SJSA1 (cell line): ENCODE results near the gene CARNS1. TPM values are rescaled to one million over a fixed set of nuclear protein-coding genes. Genes with fewer than 3 reads are reported as not detected.
"Not testable (repeated sequence)": the region's sequence is repeated elsewhere in the genome, so short reads cannot be mapped to it uniquely, and the experiment has no call there.

Experiments
- DNase-seq, 2 experiments: peaks; one replicate each; pipeline ENCODE4 v3.0.0-alpha.2; 2015 to 2020; ENCODE audit warnings: low spot score in 2 of 2, low read depth in 1 of 2
- H3K27ac ChIP-seq: fragments of 250-450 bp; sonication (Bioruptor Pico); 2 replicates; pipeline ENCODE4 v1.5.1; 2020; ENCODE audit warnings: mild to moderate bottlenecking, moderate library complexity
- H3K27me3 ChIP-seq: fragments of 250-450 bp; sonication (Bioruptor Pico); replicated peaks from 2 replicates; pipeline ENCODE4 v1.5.1; 2020; ENCODE audit warnings: mild to moderate bottlenecking, moderate library complexity
- H3K36me3 ChIP-seq: fragments of 250-450 bp; sonication (Bioruptor Pico); 2 replicates; pipeline ENCODE4 v1.5.1; 2020; ENCODE audit warnings: mild to moderate bottlenecking
- H3K4me1 ChIP-seq: fragments of 250-450 bp; sonication (Bioruptor Pico); replicated peaks from 2 replicates; pipeline ENCODE4 v1.6.1; 2021; ENCODE audit warnings: mild to moderate bottlenecking
- H3K4me3 ChIP-seq: fragments of 250-450 bp; sonication (Bioruptor Pico); 2 replicates; pipeline ENCODE4 v1.5.1; 2020; ENCODE audit warnings: mild to moderate bottlenecking
- H3K9me3 ChIP-seq: fragments of 250-450 bp; sonication (Bioruptor Pico); replicated peaks from 2 replicates; pipeline ENCODE4 v1.5.1; 2020; ENCODE audit warnings: mild to moderate bottlenecking
- total RNA-seq: library from RNA; depleted of rRNA; stranded (reverse); fragments of >200 nt; shearing (Covaris generic); gene quantifications from 2 replicates; pipeline ENCODE4 v1.2.3, GENCODE V29; 2014

Gene CARNS1
- total RNA-seq, 1 experiment from 2014 or later, result not detected

DNA sequence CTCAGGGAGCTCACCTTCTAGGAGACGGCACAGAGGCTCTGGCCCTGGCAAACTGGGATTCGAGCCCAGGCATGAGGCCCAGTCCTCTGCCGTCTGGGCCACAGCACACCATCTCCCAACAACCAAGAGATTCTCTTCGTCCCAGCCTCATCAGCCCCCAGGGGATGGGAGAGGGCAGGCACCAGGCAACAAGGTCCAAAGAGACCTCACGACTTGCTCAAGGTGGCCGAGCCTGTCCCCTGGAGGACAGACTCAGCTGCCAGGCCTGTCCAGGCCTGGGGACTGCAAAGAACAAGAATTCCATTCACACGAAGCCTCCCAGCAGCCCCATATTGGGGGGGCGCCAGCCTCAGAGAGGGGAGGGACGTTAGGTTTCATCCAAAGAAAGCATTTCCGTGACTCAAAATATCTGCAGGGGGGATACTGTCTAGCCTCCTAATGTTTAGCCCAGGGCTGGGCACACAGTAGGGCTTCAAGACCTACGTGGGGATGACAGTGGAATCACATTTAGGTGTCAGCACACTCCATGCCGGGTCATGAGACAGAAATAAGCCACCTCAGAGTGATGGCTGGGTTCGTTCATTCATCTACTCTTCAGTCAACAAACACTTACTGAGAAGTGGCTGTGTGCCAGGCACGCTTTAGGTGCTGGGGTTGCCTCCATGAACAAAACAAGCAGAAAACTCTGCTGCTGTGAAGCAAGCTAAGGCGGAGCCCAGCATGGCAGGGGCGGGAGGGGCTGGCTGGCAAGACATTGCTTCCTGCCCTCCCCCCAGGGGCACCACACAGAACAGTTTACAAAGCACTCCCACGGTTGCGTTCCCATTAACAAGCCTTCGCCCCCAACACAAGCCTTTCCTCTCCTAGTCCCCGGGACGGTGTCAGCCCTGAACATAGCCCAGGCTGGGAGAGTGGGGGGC lies 1.2 kb downstream of the CARNS1 start:
- DNase-seq, result no peak

DNA sequence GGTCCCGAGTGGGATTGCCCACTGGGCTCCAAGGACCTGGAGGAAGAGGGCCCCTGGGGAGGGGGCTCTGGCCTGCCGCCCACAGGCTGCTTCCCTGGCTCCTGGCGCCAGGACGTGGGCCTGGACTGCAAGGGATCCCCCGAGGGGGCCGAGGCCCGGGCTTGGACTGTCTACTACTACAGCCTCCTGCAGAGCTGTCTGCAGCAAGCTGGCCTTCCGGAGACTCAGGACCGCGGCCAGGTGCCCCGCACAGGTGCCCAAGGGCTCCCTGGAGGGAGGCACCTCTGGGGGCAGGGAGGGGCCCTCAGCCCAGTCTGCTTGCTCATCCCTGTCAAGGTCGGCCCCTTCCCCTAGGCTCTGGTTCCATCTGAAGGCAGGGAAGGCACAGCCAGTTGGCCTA lies 1.9 kb downstream of the CARNS1 start:
- Histone ChIP-seq H3K27me3 (peaks cover 36% of the 10 kb centered on the region), H3K9me3 (peaks cover 5% of the 10 kb centered on the region), H3K27ac (no peak overlapping the region), H3K4me1 (peaks cover 26% of the 10 kb centered on the region), H3K36me3 (0 out of 2 replicates have a peak, but pooled peaks cover 4% of the 10 kb centered on the region), H3K4me3 (no peak overlapping the region)
- DNase-seq, result no peak

More for the DNA sequence above, 1.2 kb downstream of the CARNS1 start:
- peaks cover 26% of the 10 kb centered on the region for H3K4me1 ChIP-seq
- H3K27me3 ChIP-seq, result peaks cover 44% of the 10 kb centered on the region
- peaks cover 5% of the 10 kb centered on the region for H3K9me3 ChIP-seq
- H3K27ac ChIP-seq, result no peak overlapping the region
- H3K4me3 ChIP-seq, result no peak overlapping the region
- H3K36me3 ChIP-seq, result 0 out of 2 replicates have a peak, but pooled peaks cover 4% of the 10 kb centered on the region

GRCh38 chr11:67418476-67419281 lies 3.2 kb downstream of the CARNS1 start:
- Histone ChIP-seq H3K4me1 (peaks cover 26% of the 10 kb centered on the region), H3K4me3 (no peak overlapping the region), H3K9me3 (peaks cover 5% of the 10 kb centered on the region; the same call in 1 of the 2 replicates), H3K27ac (no peak overlapping the region), H3K27me3 (peaks cover 25% of the 10 kb centered on the region), H3K36me3 (0 out of 2 replicates have a peak, but pooled peaks cover 4% of the 10 kb centered on the region)
- no peak for DNase-seq

GRCh38 chr11:67419325-67420049 lies 4.0 kb downstream of the CARNS1 start:
- DNase-seq, result no peak
- Histone ChIP-seq H3K4me3 (no peak overlapping the region), H3K27ac (no peak overlapping the region), H3K36me3 (0 out of 2 replicates have a peak, but pooled peaks cover 4% of the 10 kb centered on the region), H3K4me1 (peaks cover 26% of the 10 kb centered on the region), H3K9me3 (peaks cover 5% of the 10 kb centered on the region; the same call in 1 of the 2 replicates), H3K27me3 (peaks cover 18% of the 10 kb centered on the region)

- H3K36me3 ChIP-seq, result 0 out of 2 replicates have a peak, but pooled peaks cover 4% of the 10 kb centered on the region
- H3K4me1 ChIP-seq, result peaks cover 26% of the 10 kb centered on the region
- H3K9me3 ChIP-seq, result peaks cover 5% of the 10 kb centered on the region; the same call in 1 of the 2 replicates
- no peak overlapping the region for H3K27ac ChIP-seq
- no peak for DNase-seq
- H3K27me3 ChIP-seq, result peaks cover 11% of the 10 kb centered on the region
- peak overlapping the region; percentile 60 for H3K4me3 ChIP-seq
Measured at GRCh38 chr11:67420147-67420645, 4.7 kb downstream of the CARNS1 start.

- peak overlapping the region; percentile 30 for H3K27ac ChIP-seq
- peaks cover 8% of the 10 kb centered on the region; the same call in 1 of the 2 replicates for H3K27me3 ChIP-seq
Measured at GRCh38 chr11:67420646-67421429, 5.4 kb downstream of the CARNS1 start.

DNA sequence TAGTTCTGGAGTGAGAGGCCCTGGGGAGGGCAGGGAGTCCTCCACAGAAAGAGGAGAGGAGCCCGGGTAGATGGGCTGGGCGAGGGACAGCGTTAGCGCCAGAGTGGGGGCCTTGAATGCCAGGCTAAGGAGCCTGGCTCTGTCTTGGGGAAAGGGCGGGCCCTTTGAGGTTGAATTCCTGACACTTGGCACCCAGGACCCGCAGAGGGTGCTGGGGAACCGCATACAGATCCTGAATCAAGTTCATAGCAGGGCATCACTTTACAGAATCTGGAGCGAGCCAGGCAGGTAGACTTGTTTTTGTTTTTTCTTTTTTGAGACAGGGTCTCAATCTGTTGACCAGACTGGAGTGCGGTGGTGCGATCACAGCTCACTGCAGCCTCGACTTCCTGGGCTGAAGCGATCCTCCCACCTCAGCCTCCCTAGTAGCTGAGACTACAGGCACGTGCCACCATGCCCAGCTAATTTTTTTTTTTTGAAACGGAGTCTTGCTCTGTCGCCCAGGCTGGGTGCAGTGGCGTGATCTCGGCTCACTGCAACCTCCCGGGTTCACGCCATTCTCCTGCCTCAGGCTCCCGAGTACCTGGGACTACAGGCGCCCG lies 6.1 kb downstream of the CARNS1 start:
- peaks cover under 1% of the 10 kb centered on the region; the same call in 1 of the 2 replicates for H3K27me3 ChIP-seq
- no peak for DNase-seq

More at GRCh38 chr11:67420646-67421429, 5.4 kb downstream of the CARNS1 start:
- Histone ChIP-seq H3K4me1 (peaks cover 26% of the 10 kb centered on the region), H3K4me3 (peak overlapping the region; percentile 60), H3K9me3 (peaks cover 5% of the 10 kb centered on the region; the same call in 1 of the 2 replicates), H3K36me3 (0 out of 2 replicates have a peak, but pooled peaks cover 4% of the 10 kb centered on the region)
- peak; percentile 83 to 99 for DNase-seq

GRCh38 chr11:67422891-67423290 lies 7.4 kb downstream of the CARNS1 start:
- no peaks in the 10 kb centered on the region for H3K27me3 ChIP-seq
- DNase-seq, result no peak
- peaks cover 25% of the 10 kb centered on the region for H3K4me1 ChIP-seq
- peaks cover 5% of the 10 kb centered on the region; the same call in 1 of the 2 replicates for H3K9me3 ChIP-seq
- H3K36me3 ChIP-seq, result 0 out of 2 replicates have a peak, but pooled peaks cover 4% of the 10 kb centered on the region
- H3K27ac ChIP-seq, result no peak overlapping the region
- no peak overlapping the region for H3K4me3 ChIP-seq

More for the DNA sequence above, 6.1 kb downstream of the CARNS1 start:
- H3K27ac ChIP-seq, result no peak overlapping the region
- peak overlapping the region; percentile 60 for H3K4me3 ChIP-seq
- 0 out of 2 replicates have a peak, but pooled peaks cover 4% of the 10 kb centered on the region for H3K36me3 ChIP-seq
- peaks cover 25% of the 10 kb centered on the region for H3K4me1 ChIP-seq
- peaks cover 5% of the 10 kb centered on the region; the same call in 1 of the 2 replicates for H3K9me3 ChIP-seq

GRCh38 chr11:67423466-67423865 lies 8.0 kb downstream of the CARNS1 start:
- Histone ChIP-seq H3K36me3 (peaks cover 6% of the 10 kb centered on the region), H3K4me1 (peaks cover 25% of the 10 kb centered on the region), H3K9me3 (peaks cover 5% of the 10 kb centered on the region; the same call in 1 of the 2 replicates), H3K4me3 (no peak overlapping the region), H3K27me3 (no peaks in the 10 kb centered on the region), H3K27ac (no peak overlapping the region)
- DNase-seq, result no peak

GRCh38 chr11:67423891-67424613 lies 8.6 kb downstream of the CARNS1 start:
- Histone ChIP-seq H3K9me3 (peaks cover 5% of the 10 kb centered on the region; the same call in 1 of the 2 replicates), H3K36me3 (peaks cover 8% of the 10 kb centered on the region), H3K27me3 (no peaks in the 10 kb centered on the region), H3K27ac (no peak overlapping the region), H3K4me3 (no peak overlapping the region), H3K4me1 (peaks cover 27% of the 10 kb centered on the region)
- no peak for DNase-seq

DNA sequence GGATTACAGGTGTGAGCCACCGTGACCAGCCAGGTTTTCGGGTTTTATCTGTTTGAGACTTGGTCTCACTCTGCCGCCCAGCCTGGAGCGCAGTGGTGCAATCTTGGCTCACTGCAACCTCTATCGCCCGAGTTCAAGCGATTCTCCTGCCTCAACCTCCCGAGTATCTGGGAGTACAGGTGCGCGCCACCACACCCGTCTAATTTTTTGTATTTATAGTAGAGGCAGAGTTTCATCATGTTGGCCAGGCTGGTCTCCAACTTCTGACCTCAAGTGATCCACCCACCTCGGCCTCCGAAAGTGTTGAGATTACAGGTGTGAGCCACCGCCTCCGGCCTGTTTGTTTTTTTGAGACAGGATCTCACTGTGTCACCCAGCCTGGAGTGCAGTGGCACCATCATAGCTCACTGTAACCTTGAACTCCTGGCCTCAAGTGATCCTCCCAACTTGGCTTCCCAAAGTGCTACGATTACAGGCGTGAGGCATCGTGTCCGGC lies 11.9 kb downstream of the CARNS1 start:
- peaks cover 37% of the 10 kb centered on the region for H3K36me3 ChIP-seq
- DNase-seq, result not testable (repeated sequence)

More for the DNA sequence above, 11.9 kb downstream of the CARNS1 start:
- H3K27ac ChIP-seq, H3K9me3 ChIP-seq, H3K27me3 ChIP-seq: not testable (repeated sequence)
- Histone ChIP-seq H3K4me3 (peak overlapping the region; percentile 81), H3K4me1 (peaks cover 13% of the 10 kb centered on the region)
